Osteoblast (primary cell): ENCODE measurements around the gene KIF4A. TPM values are rescaled to one million over a fixed set of nuclear protein-coding genes. Genes with fewer than 3 reads are reported as not detected.
A peak's percentile ranks its signal among the peaks of the same experiment; 100 is the strongest.

ENCODE experiments used
- DNase-seq: peaks from one replicate; pipeline ENCODE4 v3.0.0; 2011; ENCODE audit warnings: low spot score, mixed read lengths; ENCODE audit not compliant: insufficient read length; ENCODE audit errors: missing footprints
- H2AFZ ChIP-seq: 2 replicates; pipeline ENCODE4 v1.6.0; 2011; ENCODE audit warnings: mild to moderate bottlenecking, low read length
- H3K27ac ChIP-seq: 2 replicates; pipeline ENCODE4 v1.5.1; 2011; ENCODE audit warnings: mild to moderate bottlenecking, low read depth, low read length, moderate library complexity
- H3K27me3 ChIP-seq: 2 replicates; pipeline ENCODE4 v1.6.0; 2012; ENCODE audit warnings: mild to moderate bottlenecking, control low read depth, inconsistent platforms, low read length, moderate library complexity; ENCODE audit not compliant: insufficient read depth
- H3K36me3 ChIP-seq: 2 replicates; pipeline ENCODE4 v1.5.1; 2011; ENCODE audit warnings: mild to moderate bottlenecking, low read length, control low read depth, moderate library complexity; ENCODE audit not compliant: insufficient read depth
- H3K4me1 ChIP-seq: 2 replicates; pipeline ENCODE4 v1.5.1; 2011; ENCODE audit warnings: mild to moderate bottlenecking, low read length, control low read depth, moderate library complexity; ENCODE audit not compliant: insufficient read depth
- H3K4me2 ChIP-seq: 2 replicates; pipeline ENCODE4 v1.6.0; 2011; ENCODE audit warnings: mild to moderate bottlenecking, low read length; ENCODE audit not compliant: insufficient read depth
- H3K4me3 ChIP-seq: fragments of 200-600 bp; sonication (generic); 3 replicates; pipeline ENCODE4 v1.5.1; 2012; ENCODE audit warnings: mild to moderate bottlenecking, low read length, inconsistent platforms; ENCODE audit not compliant: insufficient read depth
- H3K79me2 ChIP-seq: 2 replicates; pipeline ENCODE4 v1.6.0; 2012; ENCODE audit warnings: mild to moderate bottlenecking, low read length, control low read depth, inconsistent platforms; ENCODE audit not compliant: insufficient read depth
- H3K9me3 ChIP-seq: 2 replicates; pipeline ENCODE4 v1.5.1; 2011; ENCODE audit warnings: low read depth, low read length, control low read depth
- H4K20me1 ChIP-seq: 2 replicates; pipeline ENCODE4 v1.6.0; 2012; ENCODE audit warnings: mild to moderate bottlenecking, low read length, control low read depth; ENCODE audit not compliant: insufficient read depth
- CTCF ChIP-seq: IDR thresholded peaks from 2 replicates; pipeline ENCODE4 v1.5.1; 2011; ENCODE audit warnings: mild to moderate bottlenecking, low read depth, low read length, moderate library complexity; ENCODE audit errors: extremely low read depth
- small RNA-seq: library from RNA; depleted of rRNA; stranded (forward); fragments of <200 nt; gene quantifications from one replicate; pipeline ENCODE3, GENCODE V24; 2012
- total RNA-seq: library from RNA; depleted of rRNA; stranded (reverse); fragments of >200 nt; gene quantifications from 2 replicates; pipeline ENCODE4 v1.2.3, GENCODE V29; 2012

The KIF4A gene
- total RNA-seq, 1 donor: 2.2 TPM

- Histone ChIP-seq H3K4me3 (no peak overlapping the region), H4K20me1 (no peaks in the 10 kb centered on the region), H3K9me3 (no peaks in the 10 kb centered on the region), H3K4me1 (no peaks in the 10 kb centered on the region), H2AFZ (no peak overlapping the region), H3K27ac (no peak overlapping the region), H3K27me3 (peaks cover 3% of the 10 kb centered on the region), H3K36me3 (no peaks in the 10 kb centered on the region), H3K4me2 (no peak overlapping the region), H3K79me2 (no peaks in the 10 kb centered on the region)
- no peak for TF ChIP-seq CTCF
- no peak for DNase-seq
Measured at GRCh38 chrX:70466968-70467367, 177.1 kb downstream of the KIF4A start.

- Histone ChIP-seq H2AFZ (no peak overlapping the region), H3K36me3 (no peaks in the 10 kb centered on the region), H3K79me2 (no peaks in the 10 kb centered on the region), H3K9me3 (no peaks in the 10 kb centered on the region), H3K27me3 (peaks cover 3% of the 10 kb centered on the region), H4K20me1 (no peaks in the 10 kb centered on the region), H3K4me2 (no peak overlapping the region), H3K4me3 (no peak overlapping the region), H3K27ac (no peak overlapping the region), H3K4me1 (no peaks in the 10 kb centered on the region)
- TF ChIP-seq CTCF: no peak
- DNase-seq: no peak
Measured at GRCh38 chrX:70468709-70469108, 178.8 kb downstream of the KIF4A start.

Small RNA genes within 50 kb of the gene (small RNA-seq; reads per million reads assigned to genes)
- gene RNA5SP507 (not detected), gene RNU4-81P (not detected), gene RNY4P23 (0.89 reads per million, percentile 20 among the genes with 10 or more reads in this experiment)

Other genes with a start within 250 kb of the KIF4A start
- not detected in 2 replicates for gene AWAT2, start 240.2 kb upstream of the KIF4A start, total RNA-seq
- gene OTUD6A, start 227.6 kb upstream of the KIF4A start, total RNA-seq: not detected in 2 replicates
- 85.0 and 88.1 TPM in 2 replicates for gene IGBP1, start 156.7 kb upstream of the KIF4A start, total RNA-seq
- gene DGAT2L6, start 112.6 kb upstream of the KIF4A start, total RNA-seq: not detected in 2 replicates
- not detected in 2 replicates for gene AWAT1, start 55.4 kb upstream of the KIF4A start, total RNA-seq
- under 0.01 and 0.29 TPM in 2 replicates for gene P2RY4, start 29.9 kb upstream of the KIF4A start, total RNA-seq
- not detected in 2 replicates for gene ARR3, start 21.8 kb upstream of the KIF4A start, total RNA-seq
- not detected in 2 replicates for gene RAB41, start 7.9 kb upstream of the KIF4A start, total RNA-seq
- gene PDZD11, start 177 bp upstream of the KIF4A start, total RNA-seq: 43.4 and 55.4 TPM in 2 replicates
- not detected in 2 replicates for gene GDPD2, start 133.2 kb downstream of the KIF4A start, total RNA-seq
- 7.7 and 8.0 TPM in 2 replicates for gene DLG3, start 154.7 kb downstream of the KIF4A start, total RNA-seq